ENCODE data around the gene DIS3L2. TPM values are rescaled to one million over a fixed set of nuclear protein-coding genes. Genes with fewer than 3 reads are reported as not detected.
"Not testable (repeated sequence)": the region's sequence is repeated elsewhere in the genome, so short reads cannot be mapped to it uniquely, and the experiment has no call there.

The DIS3L2 gene
- total RNA-seq, 2 experiments from 2014 or later = 20.2 to 20.6 TPM

- H3K27ac ChIP-seq (ENCODE audit: low read depth, low read length, poor library complexity, severe bottlenecking) = no peak overlapping the region
- H3K4me2 ChIP-seq (ENCODE audit: low read length) = no peak overlapping the region
- H3K9me2 ChIP-seq (ENCODE audit: insufficient read depth, low read length) = no peaks in the 10 kb centered on the region
- H3K9me3 ChIP-seq (ENCODE audit: low read length) = no peaks in the 10 kb centered on the region
- CTCF ChIA-PET (ENCODE audit: unreplicated experiment) = no interaction called here
- POLR2A ChIA-PET = no interaction called here
- DNase-seq (ENCODE audit: low spot score) = no peak
- H2AFZ ChIP-seq (ENCODE audit: low read length) = no peak overlapping the region
- intact Hi-C loops (cut with micrococcal nuclease; ENCODE audit: unreplicated experiment) = no loop called here
- no peaks in the 10 kb centered on the region for H3K4me1 ChIP-seq (ENCODE audit: insufficient read depth, low read length, poor library complexity, severe bottlenecking)
- no peaks in the 10 kb centered on the region for H4K20me1 ChIP-seq (ENCODE audit: insufficient read depth, low read length)
- H3K79me2 ChIP-seq (ENCODE audit: insufficient read depth, low read depth, low read length) = no peaks in the 10 kb centered on the region
- no peak overlapping the region for H3K4me3 ChIP-seq (ENCODE audit: low read depth, low read length, poor library complexity, severe bottlenecking)
- peaks cover 17% of the 10 kb centered on the region; the same call in 1 of the 2 replicates for H3K36me3 ChIP-seq (ENCODE audit: insufficient read depth, low read length)
- TF ChIP-seq EZH2phosphoT487 (IDR thresholded peaks at IDR 0.05; ENCODE audit: borderline replicate concordance, low read depth, low read length) (no peak), CTCF (conservative IDR thresholded peaks at IDR 0.05; ENCODE audit: low read length) (peak; percentile 62)
- no TSS peak for BruUV-seq (replicated peaks)
Measured at GRCh38 chr2:232030229-232030628, 68.7 kb downstream of the DIS3L2 start.

- H3K36me3 ChIP-seq (ENCODE audit: insufficient read depth, low read length); BruUV-seq (replicated peaks); H3K9me3 ChIP-seq (ENCODE audit: low read length); H3K4me3 ChIP-seq (ENCODE audit: low read depth, low read length, poor library complexity, severe bottlenecking); POLR2A ChIA-PET; CTCF ChIA-PET (ENCODE audit: unreplicated experiment); intact Hi-C loops (cut with micrococcal nuclease; ENCODE audit: unreplicated experiment); DNase-seq (ENCODE audit: low spot score); H4K20me1 ChIP-seq (ENCODE audit: insufficient read depth, low read length); H3K4me1 ChIP-seq (ENCODE audit: insufficient read depth, low read length, poor library complexity, severe bottlenecking); H3K9me2 ChIP-seq (ENCODE audit: insufficient read depth, low read length); H2AFZ ChIP-seq (ENCODE audit: low read length); H3K79me2 ChIP-seq (ENCODE audit: insufficient read depth, low read depth, low read length); H3K27ac ChIP-seq (ENCODE audit: low read depth, low read length, poor library complexity, severe bottlenecking); H3K4me2 ChIP-seq (ENCODE audit: low read length): not testable (repeated sequence)
Measured at GRCh38 chr2:232035292-232035691, 73.8 kb downstream of the DIS3L2 start.

- H2AFZ ChIP-seq (ENCODE audit: low read length); H3K4me1 ChIP-seq (ENCODE audit: insufficient read depth, low read length, poor library complexity, severe bottlenecking); BruUV-seq (replicated peaks); H3K36me3 ChIP-seq (ENCODE audit: insufficient read depth, low read length); H3K79me2 ChIP-seq (ENCODE audit: insufficient read depth, low read depth, low read length); H3K4me2 ChIP-seq (ENCODE audit: low read length); H3K27ac ChIP-seq (ENCODE audit: low read depth, low read length, poor library complexity, severe bottlenecking); H4K20me1 ChIP-seq (ENCODE audit: insufficient read depth, low read length); H3K9me2 ChIP-seq (ENCODE audit: insufficient read depth, low read length); DNase-seq (ENCODE audit: low spot score); CTCF ChIA-PET (ENCODE audit: unreplicated experiment); H3K9me3 ChIP-seq (ENCODE audit: low read length); H3K4me3 ChIP-seq (ENCODE audit: low read depth, low read length, poor library complexity, severe bottlenecking); intact Hi-C loops (cut with micrococcal nuclease; ENCODE audit: unreplicated experiment): not testable (repeated sequence)
- POLR2A ChIA-PET = interaction anchor here (0.9 kb wide), 1 partner anchor 24 kb away, joined by 3 read pairs; no protein-coding TSS in a partner anchor
Measured at GRCh38 chr2:232036876-232037275, 75.4 kb downstream of the DIS3L2 start.

GRCh38 chr2:232038251-232038880, 76.9 kb downstream of the DIS3L2 start:
- Histone ChIP-seq H4K20me1 (ENCODE audit: insufficient read depth, low read length) (no peaks in the 10 kb centered on the region), H2AFZ (ENCODE audit: low read length) (no peak overlapping the region), H3K27ac (ENCODE audit: low read depth, low read length, poor library complexity, severe bottlenecking) (no peak overlapping the region), H3K9me2 (ENCODE audit: insufficient read depth, low read length) (no peaks in the 10 kb centered on the region), H3K4me2 (ENCODE audit: low read length) (no peak overlapping the region), H3K79me2 (ENCODE audit: insufficient read depth, low read depth, low read length) (no peaks in the 10 kb centered on the region), H3K36me3 (ENCODE audit: insufficient read depth, low read length) (no peaks in the 10 kb centered on the region; the same call in 1 of the 2 replicates), H3K4me1 (ENCODE audit: insufficient read depth, low read length, poor library complexity, severe bottlenecking) (no peaks in the 10 kb centered on the region), H3K4me3 (ENCODE audit: low read depth, low read length, poor library complexity, severe bottlenecking) (no peak overlapping the region), H3K9me3 (ENCODE audit: low read length) (no peaks in the 10 kb centered on the region)
- CTCF ChIA-PET (ENCODE audit: unreplicated experiment) = no interaction called here
- intact Hi-C loops (cut with micrococcal nuclease; ENCODE audit: unreplicated experiment) = no loop called here
- POLR2A ChIA-PET = no interaction called here
- no peak for DNase-seq (ENCODE audit: low spot score)
- no peak for TF ChIP-seq CTCF (conservative IDR thresholded peaks at IDR 0.05; ENCODE audit: low read length)
- no peak for TF ChIP-seq EZH2phosphoT487 (IDR thresholded peaks at IDR 0.05; ENCODE audit: borderline replicate concordance, low read depth, low read length)
- BruUV-seq (replicated peaks) = no TSS peak

All from OCI-LY7 (cell line).